Trophoblast cell (in vitro differentiated cells and primary cell): ENCODE measurements around the gene RABGGTB.
"Not testable (repeated sequence)": the region's sequence is repeated elsewhere in the genome, so short reads cannot be mapped to it uniquely, and the experiment has no call there.

Source experiments
- DNase-seq, 2 donors: peaks; one replicate each; pipeline ENCODE4 v3.0.0-alpha.2; 2016
- H2AFZ ChIP-seq: 2 replicates; pipeline ENCODE4 v1.6.1; 2013; ENCODE audit warnings: low read length, moderate library complexity, mild to moderate bottlenecking; ENCODE audit not compliant: insufficient read depth, poor library complexity
- H2AK5ac ChIP-seq: 2 replicates; pipeline ENCODE4 v1.6.1; 2013; ENCODE audit warnings: mild to moderate bottlenecking, low read length
- H2BK120ac ChIP-seq: 2 replicates; pipeline ENCODE4 v1.6.1; 2013; ENCODE audit warnings: low read length, mild to moderate bottlenecking, moderate library complexity; ENCODE audit not compliant: insufficient read depth, poor library complexity
- H2BK12ac ChIP-seq: 2 replicates; pipeline ENCODE4 v1.6.1; 2013; ENCODE audit warnings: mild to moderate bottlenecking, low read length, moderate library complexity
- H2BK5ac ChIP-seq: 2 replicates; pipeline ENCODE4 v1.6.1; 2013; ENCODE audit warnings: low read length, low read depth, moderate library complexity, mild to moderate bottlenecking; ENCODE audit not compliant: poor library complexity
- H3K14ac ChIP-seq: 2 replicates; pipeline ENCODE4 v1.6.1; 2013; ENCODE audit warnings: mild to moderate bottlenecking, low read length
- H3K18ac ChIP-seq: 2 replicates; pipeline ENCODE4 v1.6.1; 2013; ENCODE audit warnings: mild to moderate bottlenecking, low read length
- H3K23ac ChIP-seq: 2 replicates; pipeline ENCODE4 v1.6.1; 2013; ENCODE audit warnings: low read length
- H3K27ac ChIP-seq: 2 replicates; pipeline ENCODE4 v1.5.1; 2013; ENCODE audit warnings: low read depth, mild to moderate bottlenecking, inconsistent platforms, low read length, moderate library complexity
- H3K27me3 ChIP-seq: 2 replicates; pipeline ENCODE4 v1.6.1; 2013; ENCODE audit warnings: inconsistent platforms, mild to moderate bottlenecking, low read length, moderate library complexity; ENCODE audit not compliant: insufficient read depth
- H3K36me3 ChIP-seq, 2 experiments: 1 replicate in 1 of 2; 2 replicates in 1 of 2; pipeline ENCODE4 v1.6.1; 2013; ENCODE audit warnings: low read length in 2 of 2, mild to moderate bottlenecking in 2 of 2, moderate library complexity in 1 of 2; ENCODE audit not compliant: insufficient read depth in 2 of 2, control insufficient read depth in 1 of 2
- H3K4ac ChIP-seq: 2 replicates; pipeline ENCODE4 v1.6.1; 2013; ENCODE audit warnings: low read depth, mild to moderate bottlenecking, low read length, moderate library complexity
- H3K4me1 ChIP-seq, 2 experiments: 1 replicate in 1 of 2; 2 replicates in 1 of 2; pipeline ENCODE4 v1.6.1; 2013; ENCODE audit warnings: low read length in 2 of 2, mild to moderate bottlenecking in 2 of 2, moderate library complexity in 1 of 2; ENCODE audit not compliant: insufficient read depth in 2 of 2, control insufficient read depth in 1 of 2
- H3K4me2 ChIP-seq: 2 replicates; pipeline ENCODE4 v1.6.1; 2013; ENCODE audit warnings: inconsistent platforms, mild to moderate bottlenecking, low read length, moderate library complexity
- H3K4me3 ChIP-seq: 2 replicates; pipeline ENCODE4 v1.5.1; 2013; ENCODE audit warnings: mild to moderate bottlenecking, low read depth, low read length, inconsistent platforms
- H3K79me1 ChIP-seq: one replicate; pipeline ENCODE4 v1.6.1; 2013; ENCODE audit warnings: low read length
- H3K79me2 ChIP-seq: 2 replicates; pipeline ENCODE4 v1.6.1; 2013; ENCODE audit warnings: low read length, mild to moderate bottlenecking; ENCODE audit not compliant: control insufficient read depth, insufficient read depth, poor library complexity
- H3K9ac ChIP-seq: 2 replicates; pipeline ENCODE4 v1.6.1; 2013; ENCODE audit warnings: mild to moderate bottlenecking, low read length
- H3K9me3 ChIP-seq: 2 replicates; pipeline ENCODE4 v1.6.1; 2013; ENCODE audit warnings: low read depth, mild to moderate bottlenecking, control low read depth, inconsistent platforms, low read length; ENCODE audit not compliant: insufficient read depth
- H4K12ac ChIP-seq: 2 replicates; pipeline ENCODE4 v1.6.1; 2013; ENCODE audit warnings: low read depth, mild to moderate bottlenecking, low read length, moderate library complexity
- H4K8ac ChIP-seq: 2 replicates; pipeline ENCODE4 v1.6.1; 2013; ENCODE audit warnings: low read depth, mild to moderate bottlenecking, low read length, moderate library complexity
- H4K91ac ChIP-seq: one replicate; pipeline ENCODE4 v1.6.1; 2013; ENCODE audit warnings: low read depth, mild to moderate bottlenecking, low read length, moderate library complexity
- WGBS: extraction: QIAGEN DNeasy Blood & Tissue Kit; methylation state at CpG from one replicate; pipeline ENCODE4 v1.1.7; 2013; ENCODE audit warnings: missing lambda C conversion rate; ENCODE audit not compliant: insufficient read length, insufficient coverage; ENCODE audit errors: extremely low coverage; 5-methylcytosine and 5-hydroxymethylcytosine counted together

The RABGGTB gene

GRCh38 chr1:75780183-75780582, 5.9 kb upstream of the RABGGTB start:
- not testable (repeated sequence) for H2BK12ac ChIP-seq, H3K4me3 ChIP-seq, H3K23ac ChIP-seq, H3K14ac ChIP-seq, H3K4ac ChIP-seq, H3K9me3 ChIP-seq, H3K36me3 ChIP-seq, H2AK5ac ChIP-seq, H4K12ac ChIP-seq, H3K4me2 ChIP-seq, H2BK5ac ChIP-seq, H2AFZ ChIP-seq, H2BK120ac ChIP-seq, H3K18ac ChIP-seq, H3K27ac ChIP-seq, H4K8ac ChIP-seq, DNase-seq, H3K27me3 ChIP-seq, H4K91ac ChIP-seq, H3K79me2 ChIP-seq, H3K4me1 ChIP-seq, H3K9ac ChIP-seq, H3K79me1 ChIP-seq
- no CpG with 5 or more reads among the region's 4 CpGs for WGBS

- not testable (repeated sequence) for H3K14ac ChIP-seq, H3K4me1 ChIP-seq, H3K4me2 ChIP-seq, H2BK120ac ChIP-seq, H3K9me3 ChIP-seq, H2BK5ac ChIP-seq, H3K36me3 ChIP-seq, DNase-seq, H2AK5ac ChIP-seq, H3K79me1 ChIP-seq, H3K79me2 ChIP-seq, H3K18ac ChIP-seq, H3K4me3 ChIP-seq, H2BK12ac ChIP-seq, H3K9ac ChIP-seq, H4K12ac ChIP-seq, H3K23ac ChIP-seq, H3K4ac ChIP-seq, H3K27ac ChIP-seq, H3K27me3 ChIP-seq, H2AFZ ChIP-seq, H4K91ac ChIP-seq, H4K8ac ChIP-seq
- WGBS: no CpG with 5 or more reads among the region's 4 CpGs
Observed at GRCh38 chr1:75783920-75784319, 2.1 kb upstream of the RABGGTB start.

GRCh38 chr1:75785320-75785982, 605 bp upstream of the RABGGTB start:
- Histone ChIP-seq H3K79me2 (peaks cover 7% of the 10 kb centered on the region), H4K8ac (peak overlapping the region; percentile 93), H2BK120ac (peak overlapping the region; percentile 63), H3K4me3 (peak overlapping the region; percentile 65), H3K9me3 (no peaks in the 10 kb centered on the region), H3K23ac (no peak overlapping the region), H3K27me3 (no peaks in the 10 kb centered on the region), H3K18ac (peak overlapping the region; percentile 72), H4K91ac (peak overlapping the region; percentile 57), H2BK5ac (peak overlapping the region; percentile 42), H2AK5ac (no peak overlapping the region), H2BK12ac (no peak overlapping the region), H4K12ac (peak overlapping the region; percentile 67), H3K9ac (peak overlapping the region; percentile 93), H3K4me1 (peaks cover 2 to 8% of the 10 kb centered on the region in 2 experiments), H3K4me2 (peak overlapping the region; percentile 91), H3K79me1 (peaks cover 7% of the 10 kb centered on the region), H2AFZ (peak overlapping the region; percentile 30), H3K4ac (no peak overlapping the region), H3K36me3 (peaks cover 3 to 5% of the 10 kb centered on the region in 2 experiments), H3K27ac (peak overlapping the region; percentile 67), H3K14ac (peak overlapping the region; percentile 80)
- peak in 1 of 2 donors; percentile 54 for DNase-seq
- WGBS: no CpG with 5 or more reads among the region's 9 CpGs

GRCh38 chr1:75786901-75787493, 941 bp downstream of the RABGGTB start:
- no peak for DNase-seq
- Histone ChIP-seq H3K79me2 (peaks cover 7% of the 10 kb centered on the region), H4K8ac (no peak overlapping the region), H3K4me2 (peak overlapping the region; percentile 82), H3K36me3 (peaks cover 6 to 9% of the 10 kb centered on the region in 2 experiments), H3K23ac (no peak overlapping the region), H3K4me1 (peaks cover 2 to 8% of the 10 kb centered on the region in 2 experiments), H3K27me3 (no peaks in the 10 kb centered on the region), H2BK120ac (no peak overlapping the region), H4K91ac (no peak overlapping the region), H3K9ac (peak overlapping the region; percentile 65), H2AK5ac (no peak overlapping the region), H3K4me3 (no peak overlapping the region), H2BK5ac (no peak overlapping the region), H3K4ac (peak overlapping the region; percentile 91), H3K27ac (no peak overlapping the region), H3K79me1 (peaks cover 7% of the 10 kb centered on the region), H2AFZ (no peak overlapping the region), H4K12ac (no peak overlapping the region), H3K14ac (no peak overlapping the region), H3K18ac (no peak overlapping the region), H3K9me3 (no peaks in the 10 kb centered on the region), H2BK12ac (no peak overlapping the region)
- no CpG with 5 or more reads among the region's 10 CpGs for WGBS
